Ovary (tissue), 3 donors: ENCODE data around the gene MECR.

Experiments
- CTCF ChIP-seq, 3 donors: fragments of 450-650 bp in 2 of 3; fragments of 200-600 bp in 1 of 3; IDR thresholded peaks; one replicate each; pipeline versions ENCODE4 v1.5.1 to v1.8.0; 2016 to 2022; ENCODE audit warnings: antibody characterized with exemption in 3 of 3, mild to moderate bottlenecking in 1 of 3
- POLR2A ChIP-seq: fragments of 450-650 bp; IDR thresholded peaks from one replicate; pipeline ENCODE4 v1.6.1; 2017; ENCODE audit warnings: antibody characterized with exemption, mild to moderate bottlenecking, moderate library complexity
- donor health status: DM: no; HTN: no; CAD: no.

GRCh38 chr1:29159773-29160172, 71.0 kb downstream of the MECR start:
- TF ChIP-seq POLR2A (no peak), CTCF (IDR thresholded peaks at IDR 0.05) (no peak)
